Keratinocyte (primary cell): ENCODE results near the gene ARHGAP10. TPM values are rescaled to one million over a fixed set of nuclear protein-coding genes. Genes with fewer than 3 reads are reported as not detected.
"Not testable (repeated sequence)": the region's sequence is repeated elsewhere in the genome, so short reads cannot be mapped to it uniquely, and the experiment has no call there.

Experiments used
- DNase-seq: peaks from one replicate; pipeline ENCODE4 v3.0.0-alpha.2; 2011; ENCODE audit warnings: low read depth, missing footprints, low spot score
- FAIRE-seq: peaks from 2 replicates; lab custom pipeline; 2011; peaks lifted over from hg19 to GRCh38; lab: Jason Lieb, UNC
- H2AFZ ChIP-seq: 2 replicates; pipeline ENCODE4 v1.6.0; 2012; ENCODE audit warnings: low read length, control low read depth, inconsistent platforms; ENCODE audit not compliant: control insufficient read depth
- H3K27ac ChIP-seq: 2 replicates; pipeline ENCODE4 v1.5.1; 2011; ENCODE audit warnings: low read length; ENCODE audit not compliant: control insufficient read depth, insufficient read depth
- H3K27me3 ChIP-seq: 3 replicates; pipeline ENCODE4 v1.6.0; 2011; ENCODE audit warnings: low read length; ENCODE audit not compliant: control insufficient read depth, insufficient read depth; ENCODE audit errors: extremely low read depth
- H3K36me3 ChIP-seq, 2 experiments: 2 replicates in 1 of 2; 3 replicates in 1 of 2; pipeline ENCODE4 v1.5.1; 2011; ENCODE audit warnings: low read length in 2 of 2, mild to moderate bottlenecking in 1 of 2; ENCODE audit not compliant: control insufficient read depth in 2 of 2, insufficient read depth in 2 of 2; ENCODE audit errors: extremely low read depth in 1 of 2
- H3K4me1 ChIP-seq: 3 replicates; pipeline ENCODE4 v1.5.1; 2011; ENCODE audit warnings: low read length; ENCODE audit not compliant: control insufficient read depth, insufficient read depth; ENCODE audit errors: extremely low read depth
- H3K4me2 ChIP-seq: 3 replicates; pipeline ENCODE4 v1.6.0; 2011; ENCODE audit warnings: low read depth, low read length; ENCODE audit not compliant: control insufficient read depth, insufficient read depth; ENCODE audit errors: extremely low read depth
- H3K4me3 ChIP-seq, 3 experiments: fragments of 200-600 bp in 1 of 3; sonication (generic) in 1 of 3; 2 replicates in 2 of 3; 3 replicates in 1 of 3; pipeline ENCODE4 v1.5.1; 2011 to 2016; ENCODE audit warnings: low read length in 3 of 3, mild to moderate bottlenecking in 3 of 3, control low read depth in 2 of 3, inconsistent platforms in 1 of 3, low read depth in 1 of 3, mixed read lengths in 1 of 3, mixed run types in 1 of 3, moderate library complexity in 1 of 3; ENCODE audit not compliant: control insufficient read depth in 2 of 3, insufficient read depth in 2 of 3; ENCODE audit errors: extremely low read depth in 1 of 3
- H3K79me2 ChIP-seq: 2 replicates; pipeline ENCODE4 v1.6.0; 2012; ENCODE audit warnings: low read length; ENCODE audit not compliant: control insufficient read depth, insufficient read depth
- H3K9ac ChIP-seq: 3 replicates; pipeline ENCODE4 v1.6.0; 2011; ENCODE audit warnings: low read length; ENCODE audit not compliant: control insufficient read depth, insufficient read depth; ENCODE audit errors: extremely low read depth
- H3K9me1 ChIP-seq: 3 replicates; pipeline ENCODE4 v1.6.0; 2011; ENCODE audit warnings: low read length; ENCODE audit not compliant: control insufficient read depth, insufficient read depth; ENCODE audit errors: extremely low read depth
- H3K9me3 ChIP-seq: 2 replicates; pipeline ENCODE4 v1.5.1; 2012; ENCODE audit warnings: low read depth, low read length; ENCODE audit not compliant: control insufficient read depth
- H4K20me1 ChIP-seq: 3 replicates; pipeline ENCODE4 v1.6.0; 2011; ENCODE audit warnings: low read length; ENCODE audit not compliant: control insufficient read depth, insufficient read depth; ENCODE audit errors: extremely low read depth
- EZH2 ChIP-seq: IDR thresholded peaks from one replicate; pipeline ENCODE4 v1.6.1; 2012; ENCODE audit warnings: inconsistent platforms, mild to moderate bottlenecking, low read length, moderate library complexity
- dilution Hi-C: fragments of 300-500 bp; cut with MboI; formaldehyde crosslinking; loops from one replicate; pipeline ENCODE4 v1.7.0; 2020; ENCODE audit warnings: low sequenced_read_pairs; ENCODE audit not compliant: extremely low pct_ligation_motif_present
- polyA plus RNA-seq, 5 experiments: library from polyadenylated mRNA; depleted of rRNA in 3 of 5; stranded (reverse) in 3 of 5; stranded (forward) in 1 of 5; unstranded in 1 of 5; fragments of >200 nt; gene quantifications; 1 replicate in 1 of 5; 2 replicates in 3 of 5; 3 replicates in 1 of 5; pipeline versions ENCODE4 v1.2.1 to v1.2.3, GENCODE V29; 2011 to 2012; ENCODE audit warnings: missing spikeins in 2 of 5, low read depth in 1 of 5, low replicate concordance in 1 of 5
- TF ChIP-seq, protein P1 (sequence below), 3 experiments: IDR thresholded peaks in 1 of 3; conservative IDR thresholded peaks in 1 of 3; optimal IDR thresholded peaks in 1 of 3; 2 replicates in 2 of 3; 3 replicates in 1 of 3; pipeline versions ENCODE3 to v1.5.1; 2011; ENCODE audit warnings: low read length in 3 of 3, mild to moderate bottlenecking in 3 of 3, moderate library complexity in 2 of 3, control low read depth in 1 of 3, inconsistent platforms in 1 of 3; ENCODE audit not compliant: insufficient read depth in 2 of 3; ENCODE audit errors: extremely low read depth in 1 of 3

ARHGAP10 gene
- polyA plus RNA-seq, 1 donor (not counting 4 experiments of a cell fraction or from before 2014, with no cell fraction given), result 18.7 TPM

DNA sequence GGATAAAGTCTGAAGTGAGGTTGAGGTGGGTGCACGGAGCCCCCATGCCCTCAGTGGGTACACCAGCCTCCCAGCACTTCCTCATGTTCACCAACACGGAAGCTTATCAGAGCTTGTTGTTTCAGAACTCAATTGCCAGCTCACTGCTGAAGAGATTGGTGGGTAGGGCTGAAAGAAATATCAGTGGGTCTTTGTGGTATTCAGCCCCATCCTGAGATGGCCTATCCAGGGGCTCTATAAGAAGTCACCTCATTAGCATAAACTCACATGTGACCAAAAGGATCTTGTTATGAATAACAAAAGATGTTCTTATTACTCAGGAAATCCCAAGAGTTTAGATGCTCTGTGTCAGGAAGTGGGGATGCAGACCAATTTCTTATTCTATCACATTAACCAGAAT, 177.3 kb downstream of the ARHGAP10 start:
- Histone ChIP-seq H3K27ac (no peak overlapping the region), H3K79me2 (no peaks in the 10 kb centered on the region), H3K36me3 (peaks cover 0 to 11% of the 10 kb centered on the region in 2 experiments), H3K9ac (no peak overlapping the region), H2AFZ (no peak overlapping the region), H3K4me2 (no peak overlapping the region), H3K27me3 (no peaks in the 10 kb centered on the region), H3K4me3 (no peak overlapping the region), H3K9me1 (no peaks in the 10 kb centered on the region), H4K20me1 (no peaks in the 10 kb centered on the region), H3K9me3 (no peaks in the 10 kb centered on the region), H3K4me1 (no peaks in the 10 kb centered on the region)
- DNase-seq (no peak), FAIRE-seq (no peak)
- dilution Hi-C loops, result no loop called here
- TF ChIP-seq, protein P1, sequence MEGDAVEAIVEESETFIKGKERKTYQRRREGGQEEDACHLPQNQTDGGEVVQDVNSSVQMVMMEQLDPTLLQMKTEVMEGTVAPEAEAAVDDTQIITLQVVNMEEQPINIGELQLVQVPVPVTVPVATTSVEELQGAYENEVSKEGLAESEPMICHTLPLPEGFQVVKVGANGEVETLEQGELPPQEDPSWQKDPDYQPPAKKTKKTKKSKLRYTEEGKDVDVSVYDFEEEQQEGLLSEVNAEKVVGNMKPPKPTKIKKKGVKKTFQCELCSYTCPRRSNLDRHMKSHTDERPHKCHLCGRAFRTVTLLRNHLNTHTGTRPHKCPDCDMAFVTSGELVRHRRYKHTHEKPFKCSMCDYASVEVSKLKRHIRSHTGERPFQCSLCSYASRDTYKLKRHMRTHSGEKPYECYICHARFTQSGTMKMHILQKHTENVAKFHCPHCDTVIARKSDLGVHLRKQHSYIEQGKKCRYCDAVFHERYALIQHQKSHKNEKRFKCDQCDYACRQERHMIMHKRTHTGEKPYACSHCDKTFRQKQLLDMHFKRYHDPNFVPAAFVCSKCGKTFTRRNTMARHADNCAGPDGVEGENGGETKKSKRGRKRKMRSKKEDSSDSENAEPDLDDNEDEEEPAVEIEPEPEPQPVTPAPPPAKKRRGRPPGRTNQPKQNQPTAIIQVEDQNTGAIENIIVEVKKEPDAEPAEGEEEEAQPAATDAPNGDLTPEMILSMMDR (optimal IDR thresholded peaks at IDR 0.05 in 1 of 3, IDR thresholded peaks at IDR 0.05 in 1 of 3, conservative IDR thresholded peaks at IDR 0.05 in 1 of 3; ENCODE audit: extremely low read depth in 1 of 3, insufficient read depth in 2 of 3, low read length in 3 of 3), result no peak
- TF ChIP-seq EZH2, result no peak

DNA sequence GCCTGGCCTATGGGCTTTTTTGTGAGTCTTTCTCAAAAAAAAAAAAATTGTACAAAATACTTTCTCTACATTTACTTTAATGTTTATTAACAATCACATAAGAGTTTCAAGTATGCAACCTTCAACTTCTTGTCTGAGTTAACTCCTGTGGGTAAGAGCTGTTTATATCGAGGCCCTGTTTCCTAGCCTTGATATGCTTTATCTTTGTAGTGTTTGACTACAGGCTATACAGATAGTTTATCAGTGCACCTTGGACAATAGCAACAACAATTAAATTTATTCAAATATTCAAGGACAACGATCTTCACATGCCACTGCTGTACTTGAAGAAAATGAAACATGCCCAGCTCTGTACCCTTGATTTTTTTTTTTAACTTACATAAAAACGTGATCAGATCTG, 178.4 kb downstream of the ARHGAP10 start:
- H3K27me3 ChIP-seq, result no peaks in the 10 kb centered on the region
- dilution Hi-C loops, result no loop called here
- peaks cover 0 to 12% of the 10 kb centered on the region in 2 experiments for H3K36me3 ChIP-seq
- no peak overlapping the region for H3K9ac ChIP-seq
- no peak for DNase-seq
- no peak for FAIRE-seq
- no peaks in the 10 kb centered on the region for H3K4me1 ChIP-seq
- no peak overlapping the region for H3K4me2 ChIP-seq
- TF ChIP-seq, protein P1 (optimal IDR thresholded peaks at IDR 0.05 in 1 of 3, IDR thresholded peaks at IDR 0.05 in 1 of 3, conservative IDR thresholded peaks at IDR 0.05 in 1 of 3; ENCODE audit: extremely low read depth in 1 of 3, insufficient read depth in 2 of 3, low read length in 3 of 3), result no peak
- no peak for TF ChIP-seq EZH2
- no peak overlapping the region for H3K27ac ChIP-seq
- H3K79me2 ChIP-seq, result no peaks in the 10 kb centered on the region
- H4K20me1 ChIP-seq, result no peaks in the 10 kb centered on the region
- no peaks in the 10 kb centered on the region for H3K9me1 ChIP-seq
- H3K9me3 ChIP-seq, result no peaks in the 10 kb centered on the region
- H3K4me3 ChIP-seq, result no peak overlapping the region
- no peak overlapping the region for H2AFZ ChIP-seq

DNA sequence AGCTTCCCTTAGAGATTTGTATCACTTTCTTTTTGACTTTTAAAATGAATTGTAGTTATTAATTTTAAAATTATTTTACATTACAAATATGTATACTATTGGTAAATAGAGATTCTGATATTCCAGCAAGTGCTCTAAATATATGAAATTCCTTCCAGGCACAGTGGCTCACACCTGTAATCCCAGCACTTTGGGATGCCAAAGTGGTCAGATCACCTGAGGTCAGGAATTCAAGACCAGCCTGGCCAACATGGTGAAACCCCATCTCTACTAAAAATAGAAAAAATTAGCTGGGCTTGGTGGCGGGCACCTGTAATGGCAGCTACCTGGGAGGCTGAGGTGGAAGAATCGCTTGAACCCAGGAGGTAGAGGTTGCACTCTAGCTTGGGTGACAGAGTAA, 180.2 kb downstream of the ARHGAP10 start:
- H3K27ac ChIP-seq, H3K9ac ChIP-seq, H3K4me3 ChIP-seq, H2AFZ ChIP-seq, H3K79me2 ChIP-seq, H3K9me1 ChIP-seq, FAIRE-seq, DNase-seq, H3K4me1 ChIP-seq, H3K9me3 ChIP-seq, H3K27me3 ChIP-seq, H3K4me2 ChIP-seq, dilution Hi-C loops, H4K20me1 ChIP-seq: not testable (repeated sequence)
- H3K36me3 ChIP-seq, result peaks cover 0 to 14% of the 10 kb centered on the region in 2 experiments
